Testis (tissue), 2 donors: ENCODE measurements around the gene COX7A1.

Experiments
- CTCF ChIP-seq, 3 experiments: fragments of 450-650 bp in 2 of 3; fragments of 200-600 bp in 1 of 3; sonication (generic) in 1 of 3; IDR thresholded peaks; one replicate each; pipeline ENCODE4 v1.5.1; 2016 to 2019; ENCODE audit warnings: antibody characterized with exemption in 3 of 3, mild to moderate bottlenecking in 2 of 3, moderate library complexity in 1 of 3
- POLR2A ChIP-seq: fragments of 450-650 bp; IDR thresholded peaks from one replicate; pipeline ENCODE4 v1.6.1; 2017; ENCODE audit warnings: antibody characterized with exemption, mild to moderate bottlenecking, moderate library complexity

GRCh38 chr19:36128392-36128736, 23.9 kb downstream of the COX7A1 start:
- no peak for TF ChIP-seq POLR2A
- no peak for TF ChIP-seq CTCF (IDR thresholded peaks at IDR 0.05)
